ENCODE measurements around the gene TBC1D1.
A peak's percentile ranks its signal among the peaks of the same experiment; 100 is the strongest.

GRCh38 chr4:37882665-37883296 is 8.1 kb upstream of the TBC1D1 start:
- TF ChIP-seq CTCF (conservative IDR thresholded peaks at IDR 0.05) (peak; percentile 32; the same call in 1 of the 2 replicates), EZH2 (IDR thresholded peaks at IDR 0.05; ENCODE audit: low read depth) (no peak)

Measured in PC-9 (cell line).